ENCODE data around the gene ASCC3.

ASCC3 gene

GRCh38 chr6:100918152-100918551 lies 37.0 kb upstream of the ASCC3 start:
- no peak overlapping the region for H3K4me3 ChIP-seq (ENCODE audit: low read depth, low read length)
- no peak for TF ChIP-seq CTCF (IDR thresholded peaks at IDR 0.05; ENCODE audit: low read depth, low read length)

DNA sequence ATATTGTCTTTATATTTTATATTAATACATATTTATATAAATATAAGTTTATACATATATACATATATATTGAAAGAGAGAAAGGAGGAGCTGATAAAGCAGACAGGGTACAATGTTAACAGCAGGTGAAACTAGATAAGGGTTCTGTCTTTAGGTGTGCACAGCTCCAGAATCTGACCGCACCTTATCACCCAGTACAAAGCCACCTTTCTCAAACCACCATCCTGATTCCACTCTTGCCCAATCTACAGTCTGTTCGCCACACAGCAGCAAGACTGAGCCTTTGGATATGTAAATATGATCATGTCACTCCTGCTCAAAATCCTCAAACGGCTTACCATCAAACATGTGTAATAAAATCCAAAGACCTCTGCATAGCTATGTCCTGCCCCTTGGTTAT lies 34.7 kb upstream of the ASCC3 start:
- no peak overlapping the region for H3K4me3 ChIP-seq (ENCODE audit: low read depth, low read length)

DNA sequence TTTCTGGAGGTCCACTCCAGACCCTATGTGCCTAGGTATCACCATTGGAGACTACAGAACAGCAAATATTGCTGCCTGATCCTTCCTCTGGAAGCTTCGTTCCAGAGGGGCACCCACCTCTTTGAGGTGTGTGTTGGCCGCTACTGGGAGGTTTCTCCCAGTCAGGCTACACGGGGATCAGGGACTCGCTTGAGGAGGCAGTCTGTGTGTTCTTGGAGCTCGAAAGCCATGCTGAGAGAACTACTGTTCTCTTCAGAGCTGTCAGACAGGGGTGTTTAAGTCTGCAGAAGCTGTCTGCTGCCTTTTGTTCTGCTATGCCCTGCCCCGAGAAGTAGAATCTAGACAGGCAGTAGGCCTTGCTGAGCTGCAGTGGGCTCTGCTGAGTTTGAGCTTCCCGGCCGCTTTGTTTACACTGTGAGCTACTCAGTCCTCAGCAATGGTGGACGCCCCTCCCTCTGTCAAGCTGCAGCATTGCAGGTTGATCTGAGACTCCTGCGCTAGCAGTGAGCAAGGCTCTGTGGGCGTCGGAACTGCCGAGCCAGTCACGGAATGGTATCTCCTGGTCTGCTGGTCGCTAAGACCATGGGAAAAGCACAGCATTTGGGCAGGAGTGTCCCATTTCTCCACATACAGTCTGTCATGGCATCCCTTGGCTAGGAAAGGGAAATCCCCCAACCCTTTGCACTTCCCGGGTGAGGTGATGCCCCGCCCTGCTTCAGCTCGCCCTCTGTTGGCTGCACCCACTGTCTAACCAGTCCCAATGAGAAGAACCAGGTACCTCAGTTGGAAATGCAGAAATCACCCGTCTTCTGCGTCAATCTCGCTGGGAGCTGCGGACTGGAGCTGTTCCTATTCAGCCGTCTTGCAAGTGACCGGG lies 32.5 kb upstream of the ASCC3 start:
- no peak overlapping the region for H3K4me3 ChIP-seq (ENCODE audit: low read depth, low read length)
- TF ChIP-seq CTCF (IDR thresholded peaks at IDR 0.05; ENCODE audit: low read depth, low read length), result no peak

More for the DNA sequence above, 34.7 kb upstream of the ASCC3 start:
- TF ChIP-seq CTCF (IDR thresholded peaks at IDR 0.05; ENCODE audit: low read depth, low read length), result no peak

DNA sequence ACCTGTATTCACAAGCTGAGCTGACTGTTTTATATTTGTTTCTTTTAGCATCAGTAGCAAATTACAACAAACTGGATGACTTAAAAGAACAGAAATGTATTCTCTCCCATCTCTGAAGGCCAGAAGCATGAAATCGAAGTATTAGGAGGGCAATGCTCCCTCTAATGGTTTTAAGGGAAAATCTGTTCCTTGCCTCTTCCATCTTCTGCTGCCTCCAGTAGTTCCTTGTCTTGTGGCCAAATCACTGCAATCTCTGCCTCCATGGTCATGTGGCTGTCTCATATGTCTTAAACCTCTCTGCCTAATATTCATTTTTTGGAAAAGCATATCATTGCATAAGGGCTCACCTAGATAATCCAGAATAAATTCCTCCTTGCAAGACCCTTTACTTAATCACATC lies 25.2 kb upstream of the ASCC3 start:
- H3K4me3 ChIP-seq (ENCODE audit: low read depth, low read length), result no peak overlapping the region
- TF ChIP-seq CTCF (IDR thresholded peaks at IDR 0.05; ENCODE audit: low read depth, low read length), result no peak

DNA sequence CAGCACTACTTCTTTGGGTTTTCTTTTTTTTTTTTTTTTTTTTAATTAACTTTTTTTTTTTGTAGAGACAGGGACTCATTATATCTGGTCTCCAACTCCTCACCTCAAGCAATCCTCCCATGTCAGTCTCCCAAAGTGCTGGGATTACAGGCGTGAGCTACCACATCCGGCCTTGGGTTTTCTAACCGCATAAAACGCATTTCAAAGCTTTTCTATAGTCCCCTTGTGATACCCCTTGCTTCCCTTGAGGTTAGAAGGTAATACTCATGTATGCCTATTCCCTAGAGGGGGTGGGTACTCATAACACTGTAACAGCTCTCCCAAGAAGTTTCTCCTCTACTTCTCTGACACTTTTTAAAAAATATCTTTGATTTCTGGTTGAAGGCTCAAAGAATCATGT lies 23.9 kb upstream of the ASCC3 start:
- TF ChIP-seq CTCF (IDR thresholded peaks at IDR 0.05; ENCODE audit: low read depth, low read length), result no peak
- no peak overlapping the region for H3K4me3 ChIP-seq (ENCODE audit: low read depth, low read length)

DNA sequence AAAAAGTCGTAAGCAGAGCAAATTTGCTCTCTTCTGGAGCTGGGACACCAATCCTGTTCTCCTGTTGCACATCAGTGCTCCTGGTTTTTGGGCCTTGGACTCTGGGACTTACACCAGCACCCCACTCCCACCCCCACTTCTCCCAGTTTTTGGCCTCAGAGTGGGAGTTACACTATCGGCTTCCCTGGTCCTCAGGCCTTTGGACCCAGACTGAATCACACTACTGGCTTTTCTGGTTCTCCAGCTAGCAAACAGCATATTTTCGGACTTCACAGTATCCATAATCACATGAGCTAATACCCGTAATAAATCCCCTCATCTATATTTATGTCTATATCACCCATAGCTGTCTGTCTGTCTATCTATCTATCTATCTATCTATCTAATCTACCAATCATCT lies 23.2 kb upstream of the ASCC3 start:
- no peak overlapping the region for H3K4me3 ChIP-seq (ENCODE audit: low read depth, low read length)
- TF ChIP-seq CTCF (IDR thresholded peaks at IDR 0.05; ENCODE audit: low read depth, low read length), result no peak

- no peak for TF ChIP-seq CTCF (IDR thresholded peaks at IDR 0.05; ENCODE audit: low read depth, low read length)
- no peak overlapping the region for H3K4me3 ChIP-seq (ENCODE audit: low read depth, low read length)
Measured at GRCh38 chr6:100901582-100901981, 20.5 kb upstream of the ASCC3 start.

Measured in WI38 (cell line).